Astrocyte (in vitro differentiated cells and primary cell): ENCODE data around the gene PRR35. TPM values are rescaled to one million over a fixed set of nuclear protein-coding genes. Genes with fewer than 3 reads are reported as not detected.

Source experiments
- DNase-seq: peaks from one replicate; pipeline ENCODE4 v3.0.0-alpha.2; 2010; ENCODE audit warnings: low read depth
- FAIRE-seq: peaks from 2 replicates; lab custom pipeline; 2011; peaks lifted over from hg19 to GRCh38; lab: Jason Lieb, UNC
- H2AFZ ChIP-seq: 2 replicates; pipeline ENCODE4 v1.6.0; 2012; ENCODE audit warnings: low read depth, low read length, inconsistent platforms
- H3K27ac ChIP-seq: 2 replicates; pipeline ENCODE4 v1.5.1; 2011; ENCODE audit warnings: low read depth, low read length, inconsistent platforms
- H3K27me3 ChIP-seq: 2 replicates; pipeline ENCODE4 v1.6.0; 2011; ENCODE audit warnings: low read length, inconsistent platforms; ENCODE audit not compliant: insufficient read depth
- H3K36me3 ChIP-seq: 2 replicates; pipeline ENCODE4 v1.5.1; 2011; ENCODE audit warnings: low read length, inconsistent platforms; ENCODE audit not compliant: insufficient read depth
- H3K4me1 ChIP-seq: 2 replicates; pipeline ENCODE4 v1.5.1; 2011; ENCODE audit warnings: low read length, inconsistent platforms; ENCODE audit not compliant: insufficient read depth
- H3K4me2 ChIP-seq: 2 replicates; pipeline ENCODE4 v1.6.0; 2012; ENCODE audit warnings: low read length, inconsistent platforms
- H3K4me3 ChIP-seq: 2 replicates; pipeline ENCODE4 v1.5.1; 2011; ENCODE audit warnings: low read depth, mild to moderate bottlenecking, low read length, inconsistent platforms; ENCODE audit not compliant: insufficient read depth
- H3K79me2 ChIP-seq: 2 replicates; pipeline ENCODE4 v1.6.0; 2012; ENCODE audit warnings: mild to moderate bottlenecking, low read length, inconsistent platforms; ENCODE audit not compliant: insufficient read depth
- H3K9ac ChIP-seq: 2 replicates; pipeline ENCODE4 v1.6.0; 2012; ENCODE audit warnings: mild to moderate bottlenecking, low read length, inconsistent platforms
- H3K9me3 ChIP-seq: 2 replicates; pipeline ENCODE4 v1.5.1; 2012; ENCODE audit warnings: low read depth, mild to moderate bottlenecking, low read length, inconsistent platforms; ENCODE audit not compliant: insufficient read depth
- H4K20me1 ChIP-seq: 2 replicates; pipeline ENCODE4 v1.6.0; 2012; ENCODE audit warnings: low read length, inconsistent platforms; ENCODE audit not compliant: insufficient read depth
- H3K27ac Mint-ChIP-seq: one replicate; pipeline ENCODE4 v1.8.0; 2021; ENCODE audit warnings: mild to moderate bottlenecking, mixed read lengths; ENCODE audit not compliant: unreplicated experiment
- H3K27me3 Mint-ChIP-seq: one replicate; pipeline ENCODE4 v1.8.0; 2021; ENCODE audit warnings: low read depth, mixed read lengths; ENCODE audit not compliant: unreplicated experiment
- H3K36me3 Mint-ChIP-seq: one replicate; pipeline ENCODE4 v1.8.0; 2021; ENCODE audit warnings: low read depth, mixed read lengths; ENCODE audit not compliant: unreplicated experiment
- H3K4me1 Mint-ChIP-seq: one replicate; pipeline ENCODE4 v1.8.0; 2021; ENCODE audit warnings: low read depth, mixed read lengths; ENCODE audit not compliant: unreplicated experiment
- H3K4me3 Mint-ChIP-seq: one replicate; pipeline ENCODE4 v1.8.0; 2021; ENCODE audit warnings: mild to moderate bottlenecking, moderate library complexity, mixed read lengths; ENCODE audit not compliant: unreplicated experiment
- H3K9me3 Mint-ChIP-seq: one replicate; pipeline ENCODE4 v1.8.0; 2021; ENCODE audit warnings: mild to moderate bottlenecking, mixed read lengths; ENCODE audit not compliant: unreplicated experiment
- CTCF ChIP-seq: IDR thresholded peaks from 2 replicates; pipeline ENCODE4 v1.5.1; 2011; ENCODE audit warnings: low read depth, mild to moderate bottlenecking, inconsistent platforms, low read length, moderate library complexity; ENCODE audit not compliant: insufficient read depth
- EZH2 ChIP-seq: IDR thresholded peaks from 2 replicates; pipeline ENCODE4 v1.6.1; 2012; ENCODE audit warnings: mild to moderate bottlenecking, low read length, inconsistent platforms; ENCODE audit not compliant: insufficient read depth
- total RNA-seq: library from RNA; stranded (reverse); gene quantifications from 2 replicates; pipeline ENCODE4 v1.2.1, GENCODE V29; 2021

PRR35 gene
- total RNA-seq, 1 donor from 2014 or later = 0.09 TPM

- Mint-ChIP-seq H3K27me3 (no peaks in the 10 kb centered on the region), H3K9me3 (no peaks in the 10 kb centered on the region), H3K4me1 (peaks cover 2% of the 10 kb centered on the region), H3K27ac (no peak overlapping the region), H3K36me3 (peaks cover 5% of the 10 kb centered on the region), H3K4me3 (no peak overlapping the region)
- Histone ChIP-seq H3K4me2 (no peak overlapping the region), H3K9ac (no peak overlapping the region), H3K27me3 (no peaks in the 10 kb centered on the region), H3K27ac (no peak overlapping the region), H3K9me3 (no peaks in the 10 kb centered on the region), H3K79me2 (peaks cover 16% of the 10 kb centered on the region), H3K4me3 (no peak overlapping the region), H3K4me1 (peaks cover 5% of the 10 kb centered on the region), H3K36me3 (peaks cover 3% of the 10 kb centered on the region), H2AFZ (no peak overlapping the region), H4K20me1 (peaks cover 12% of the 10 kb centered on the region)
- no peak for TF ChIP-seq CTCF
- no peak for TF ChIP-seq EZH2
- DNase-seq (no peak), FAIRE-seq (no peak)
Observed at GRCh38 chr16:519841-520687, 40.1 kb upstream of the PRR35 start.

- H3K36me3 ChIP-seq = peaks cover 3% of the 10 kb centered on the region
- no peak overlapping the region for H2AFZ ChIP-seq
- H3K4me3 ChIP-seq = no peak overlapping the region
- no peak for FAIRE-seq
- TF ChIP-seq EZH2 = no peak
- TF ChIP-seq CTCF = no peak
- H3K36me3 Mint-ChIP-seq = peaks cover 7% of the 10 kb centered on the region
- no peak for DNase-seq
- peaks cover 13% of the 10 kb centered on the region for H3K4me1 ChIP-seq
- no peaks in the 10 kb centered on the region for H3K9me3 ChIP-seq
- H3K27ac ChIP-seq = no peak overlapping the region
- peaks cover 20% of the 10 kb centered on the region for H4K20me1 ChIP-seq
- no peak overlapping the region for H3K27ac Mint-ChIP-seq
- peaks cover 10% of the 10 kb centered on the region for H3K4me1 Mint-ChIP-seq
- H3K27me3 ChIP-seq = no peaks in the 10 kb centered on the region
- H3K9me3 Mint-ChIP-seq = no peaks in the 10 kb centered on the region
- H3K4me3 Mint-ChIP-seq = no peak overlapping the region
- H3K27me3 Mint-ChIP-seq = no peaks in the 10 kb centered on the region
- peaks cover 18% of the 10 kb centered on the region for H3K79me2 ChIP-seq
- H3K9ac ChIP-seq = no peak overlapping the region
- H3K4me2 ChIP-seq = no peak overlapping the region
Observed at GRCh38 chr16:520847-521246, 39.3 kb upstream of the PRR35 start.
